ENCODE results near the gene ARFGEF3. TPM values are rescaled to one million over a fixed set of nuclear protein-coding genes. Genes with fewer than 3 reads are reported as not detected.

Gene ARFGEF3
- total RNA-seq, 1 donor from 2014 or later, result 1.8 TPM

DNA sequence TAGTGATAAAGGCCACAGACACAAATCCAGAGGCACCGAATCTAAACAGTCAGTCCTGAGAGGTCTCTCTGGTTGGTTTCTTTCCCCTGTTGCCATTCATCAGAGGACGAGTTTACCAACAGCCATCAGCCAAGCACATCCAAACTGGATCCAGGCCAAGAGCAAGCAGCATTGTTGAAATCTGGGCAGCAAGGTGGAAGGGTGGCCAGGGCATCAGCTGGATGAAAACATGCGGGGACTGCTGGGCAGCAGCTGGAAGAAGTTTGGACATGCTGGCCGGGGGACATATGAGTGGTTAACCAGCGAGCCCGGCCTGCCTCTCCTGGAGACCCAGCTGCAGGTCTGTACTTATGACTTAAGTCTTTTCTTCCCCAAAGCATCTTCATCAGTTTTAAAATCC is 216.1 kb downstream of the ARFGEF3 start, which contains the start of gene SMIM28:
TSS of gene SMIM28 (plus strand) at position 62 of the 400 bp plus-strand sequence. CDS start at position 230, 168 bp downstream.
- Histone ChIP-seq H3K27me3 (no peaks in the 10 kb centered on the region), H3K4me1 (no peaks in the 10 kb centered on the region), H3K36me3 (no peaks in the 10 kb centered on the region), H3K9me3 (no peaks in the 10 kb centered on the region), H3K27ac (no peak within 1 kb of the TSS), H3K4me3 (no peak within 1 kb of the TSS)
- TF ChIP-seq, protein P1, sequence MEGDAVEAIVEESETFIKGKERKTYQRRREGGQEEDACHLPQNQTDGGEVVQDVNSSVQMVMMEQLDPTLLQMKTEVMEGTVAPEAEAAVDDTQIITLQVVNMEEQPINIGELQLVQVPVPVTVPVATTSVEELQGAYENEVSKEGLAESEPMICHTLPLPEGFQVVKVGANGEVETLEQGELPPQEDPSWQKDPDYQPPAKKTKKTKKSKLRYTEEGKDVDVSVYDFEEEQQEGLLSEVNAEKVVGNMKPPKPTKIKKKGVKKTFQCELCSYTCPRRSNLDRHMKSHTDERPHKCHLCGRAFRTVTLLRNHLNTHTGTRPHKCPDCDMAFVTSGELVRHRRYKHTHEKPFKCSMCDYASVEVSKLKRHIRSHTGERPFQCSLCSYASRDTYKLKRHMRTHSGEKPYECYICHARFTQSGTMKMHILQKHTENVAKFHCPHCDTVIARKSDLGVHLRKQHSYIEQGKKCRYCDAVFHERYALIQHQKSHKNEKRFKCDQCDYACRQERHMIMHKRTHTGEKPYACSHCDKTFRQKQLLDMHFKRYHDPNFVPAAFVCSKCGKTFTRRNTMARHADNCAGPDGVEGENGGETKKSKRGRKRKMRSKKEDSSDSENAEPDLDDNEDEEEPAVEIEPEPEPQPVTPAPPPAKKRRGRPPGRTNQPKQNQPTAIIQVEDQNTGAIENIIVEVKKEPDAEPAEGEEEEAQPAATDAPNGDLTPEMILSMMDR (IDR thresholded peaks at IDR 0.05), result no peak
- no peak for DNase-seq (ENCODE audit: low spot score in 2 of 2)
- intact Hi-C loops (cut with DNase I), result no loop called here

- Histone ChIP-seq H3K36me3 (no peaks in the 10 kb centered on the region), H3K27me3 (no peaks in the 10 kb centered on the region), H3K4me3 (no peak overlapping the region), H3K9me3 (no peaks in the 10 kb centered on the region), H3K4me1 (no peaks in the 10 kb centered on the region), H3K27ac (no peak overlapping the region)
- DNase-seq (ENCODE audit: low spot score in 2 of 2), result no peak
- TF ChIP-seq, protein P1 (IDR thresholded peaks at IDR 0.05), result no peak
- intact Hi-C loops (cut with DNase I), result no loop called here
Measured at GRCh38 chr6:138378463-138378862, 216.7 kb downstream of the ARFGEF3 start.

DNA sequence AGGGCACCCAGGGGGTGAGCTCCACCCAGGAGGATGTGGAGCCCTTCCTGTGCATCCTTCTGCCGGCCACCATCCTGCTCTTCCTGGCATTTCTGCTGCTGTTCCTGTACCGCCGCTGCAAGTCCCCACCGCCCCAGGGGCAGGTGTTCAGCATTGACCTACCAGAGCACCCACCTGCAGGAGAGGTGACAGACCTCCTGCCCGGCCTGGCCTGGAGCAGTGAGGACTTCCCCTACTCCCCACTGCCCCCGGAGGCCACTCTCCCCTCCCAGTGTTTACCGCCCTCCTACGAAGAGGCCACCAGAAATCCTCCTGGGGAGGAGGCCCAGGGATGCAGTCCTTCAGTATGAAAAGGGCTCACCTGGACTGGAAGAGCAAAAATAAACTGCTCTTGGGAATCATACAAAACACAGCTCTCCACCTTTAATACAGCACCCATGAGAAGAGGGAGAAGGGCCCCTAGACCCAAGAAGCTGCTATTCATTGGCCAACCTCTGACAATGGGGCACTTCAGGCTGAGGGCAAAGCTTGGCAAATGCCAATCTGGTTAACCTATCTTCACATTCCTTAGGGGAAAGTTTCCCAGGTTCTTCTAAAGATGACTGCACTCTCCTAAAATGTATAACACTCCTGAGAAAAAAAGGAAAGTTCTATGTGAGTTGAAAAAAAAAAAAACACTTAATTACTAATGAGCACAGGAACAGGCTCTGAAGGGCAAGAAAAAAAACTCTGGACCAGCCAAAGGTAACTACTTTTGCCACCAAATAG is 220.9 kb downstream of the ARFGEF3 start:
- Histone ChIP-seq H3K36me3 (no peaks in the 10 kb centered on the region), H3K9me3 (no peaks in the 10 kb centered on the region), H3K27me3 (no peaks in the 10 kb centered on the region), H3K4me1 (no peaks in the 10 kb centered on the region), H3K4me3 (no peak overlapping the region), H3K27ac (no peak overlapping the region)
- no peak for DNase-seq (ENCODE audit: low spot score in 2 of 2)
- TF ChIP-seq, protein P1 (IDR thresholded peaks at IDR 0.05), result no peak
- intact Hi-C loops (cut with DNase I), result no loop called here

- no peak for DNase-seq (ENCODE audit: low spot score in 2 of 2)
- H3K27ac ChIP-seq, result no peak overlapping the region
- H3K4me3 ChIP-seq, result no peak overlapping the region
- H3K9me3 ChIP-seq, result no peaks in the 10 kb centered on the region
- H3K4me1 ChIP-seq, result no peaks in the 10 kb centered on the region
- TF ChIP-seq, protein P1 (IDR thresholded peaks at IDR 0.05), result no peak
- intact Hi-C loops (cut with DNase I), result no loop called here
- H3K27me3 ChIP-seq, result no peaks in the 10 kb centered on the region
- H3K36me3 ChIP-seq, result no peaks in the 10 kb centered on the region
Measured at GRCh38 chr6:138383776-138384175, 222.0 kb downstream of the ARFGEF3 start.

DNA sequence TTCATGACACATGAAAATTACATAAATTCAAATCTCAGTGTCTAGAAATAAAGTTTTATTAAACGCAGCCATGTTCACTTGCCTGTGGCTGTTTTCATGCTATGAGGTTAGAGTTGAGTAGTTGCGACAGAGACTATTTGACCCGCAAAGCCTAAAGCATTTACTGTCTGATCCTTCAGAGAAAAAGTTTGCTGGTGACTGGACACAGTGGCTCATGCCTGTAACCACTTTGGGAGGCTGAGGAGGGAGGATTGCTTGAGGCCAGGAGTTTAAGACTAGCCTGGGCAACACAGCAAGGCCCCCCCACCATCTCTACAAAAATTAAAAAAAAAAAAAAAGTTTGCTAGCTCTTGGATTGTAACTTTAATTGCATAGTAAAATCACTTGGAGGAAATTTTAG is 225.2 kb downstream of the ARFGEF3 start:
- intact Hi-C loops (cut with DNase I), result no loop called here
- DNase-seq (ENCODE audit: low spot score in 2 of 2), result no peak

More for the DNA sequence above, 225.2 kb downstream of the ARFGEF3 start:
- Histone ChIP-seq H3K9me3 (no peaks in the 10 kb centered on the region), H3K4me3 (no peak overlapping the region), H3K27ac (no peak overlapping the region), H3K4me1 (no peaks in the 10 kb centered on the region), H3K27me3 (no peaks in the 10 kb centered on the region), H3K36me3 (no peaks in the 10 kb centered on the region)
- TF ChIP-seq, protein P1 (IDR thresholded peaks at IDR 0.05), result no peak

All from ascending aorta (tissue), 2 donors.